Measurements from ENCODE around the gene DENND4A.

The DENND4A gene

GRCh38 chr15:65630760-65631159 is 161.3 kb downstream of the DENND4A start:
- no peak for TF ChIP-seq CTCF (IDR thresholded peaks at IDR 0.05; ENCODE audit: insufficient read depth, low read depth, low read length, missing control alignments)
- DNase-seq (ENCODE audit: low read depth) = no peak
- H3K4me3 ChIP-seq (ENCODE audit: low read length) = no peak overlapping the region

- no peak for DNase-seq (ENCODE audit: low read depth)
- H3K4me3 ChIP-seq (ENCODE audit: low read length) = no peak overlapping the region
- no peak for TF ChIP-seq CTCF (IDR thresholded peaks at IDR 0.05; ENCODE audit: insufficient read depth, low read depth, low read length, missing control alignments)
Measured at GRCh38 chr15:65629548-65629947, 162.5 kb downstream of the DENND4A start.

- H3K4me3 ChIP-seq (ENCODE audit: low read length) = no peak overlapping the region
- no peak for TF ChIP-seq CTCF (IDR thresholded peaks at IDR 0.05; ENCODE audit: insufficient read depth, low read depth, low read length, missing control alignments)
- DNase-seq (ENCODE audit: low read depth) = no peak
Measured at GRCh38 chr15:65626856-65627255, 165.2 kb downstream of the DENND4A start.

- DNase-seq (ENCODE audit: low read depth) = no peak
- no peak for TF ChIP-seq CTCF (IDR thresholded peaks at IDR 0.05; ENCODE audit: insufficient read depth, low read depth, low read length, missing control alignments)
- H3K4me3 ChIP-seq (ENCODE audit: low read length) = no peak overlapping the region
Measured at GRCh38 chr15:65623103-65623502, 169.0 kb downstream of the DENND4A start.

- no peak within 1 kb of the TSS for H3K4me3 ChIP-seq (ENCODE audit: low read length)
- no peak for TF ChIP-seq CTCF (IDR thresholded peaks at IDR 0.05; ENCODE audit: insufficient read depth, low read depth, low read length, missing control alignments)
- no peak for DNase-seq (ENCODE audit: low read depth)
Measured at GRCh38 chr15:65621638-65622037, 170.5 kb downstream of the DENND4A start, which contains the start of gene SLC24A1. SLC24A1 (plus strand) TSS chr15:65621938; CDS start chr15:65624081, 2,143 bp downstream.

- TF ChIP-seq CTCF (IDR thresholded peaks at IDR 0.05; ENCODE audit: insufficient read depth, low read depth, low read length, missing control alignments) = no peak
- DNase-seq (ENCODE audit: low read depth) = no peak
- H3K4me3 ChIP-seq (ENCODE audit: low read length) = no peak overlapping the region
Measured at GRCh38 chr15:65620833-65621232, 171.3 kb downstream of the DENND4A start.

- no peak overlapping the region for H3K4me3 ChIP-seq (ENCODE audit: low read length)
- TF ChIP-seq CTCF (IDR thresholded peaks at IDR 0.05; ENCODE audit: insufficient read depth, low read depth, low read length, missing control alignments) = no peak
- DNase-seq (ENCODE audit: low read depth) = no peak
Measured at GRCh38 chr15:65619626-65620290, 172.3 kb downstream of the DENND4A start.

All from epithelial cell of esophagus (primary cell).